Right lobe of liver (tissue), 4 donors: Measurements from ENCODE around the gene CBFA2T2.

Source experiments
- CTCF ChIP-seq, 4 donors: fragments of 200-600 bp in 3 of 4; fragments of 450-650 bp in 1 of 4; IDR thresholded peaks; one replicate each; pipeline versions ENCODE4 v1.5.1 to v1.8.0; 2016 to 2022; ENCODE audit warnings: antibody characterized with exemption in 4 of 4, mild to moderate bottlenecking in 2 of 4
- POLR2A ChIP-seq: fragments of 450-650 bp; IDR thresholded peaks from one replicate; pipeline ENCODE4 v1.6.1; 2017; ENCODE audit warnings: antibody characterized with exemption, mild to moderate bottlenecking
- donor health status: DM: no; HTN: no; CAD: no.
- donor health status: DM: no; HTN: no; CAD: no.
- donor health status: DM: no; HTN: yes; CAD: no.

GRCh38 chr20:33518071-33518470 lies 28.2 kb downstream of the CBFA2T2 start:
- TF ChIP-seq CTCF (IDR thresholded peaks at IDR 0.05) (no peak), POLR2A (no peak)
